CD4-positive, alpha-beta T cell treated with Interleukin-2 at 100 ng/mL for 4 hours (primary cell): ENCODE data around the gene SHROOM1.
"Not testable (repeated sequence)": the region's sequence is repeated elsewhere in the genome, so short reads cannot be mapped to it uniquely, and the experiment has no call there.

Experiments
- DNase-seq: peaks from one replicate; pipeline ENCODE4 v3.0.0-alpha.2; 2020; ENCODE audit warnings: low spot score

The SHROOM1 gene

GRCh38 chr5:132830436-132831094, at the start of gene SHROOM1:
Gene SHROOM1 (minus strand): TSS chr5:132830647. CDS start chr5:132826140, 4,507 bp downstream.
- DNase-seq = no peak

- no peak for DNase-seq
Observed at GRCh38 chr5:132877938-132878337, 47.5 kb upstream of the SHROOM1 start.

GRCh38 chr5:132877466-132877865, 47.0 kb upstream of the SHROOM1 start:
- DNase-seq = no peak

- no peak for DNase-seq
Observed at GRCh38 chr5:132876020-132876759, 45.7 kb upstream of the SHROOM1 start.

- no peak for DNase-seq
Observed at GRCh38 chr5:132873930-132874271, 43.5 kb upstream of the SHROOM1 start.

- DNase-seq = no peak
Observed at GRCh38 chr5:132873119-132873929, 42.9 kb upstream of the SHROOM1 start, which contains the start of gene LEAP2. Gene LEAP2 (plus strand): TSS chr5:132873668. CDS start chr5:132873695, 27 bp downstream.

GRCh38 chr5:132872788-132873118, 42.3 kb upstream of the SHROOM1 start:
- no peak for DNase-seq

GRCh38 chr5:132871459-132872284, 41.2 kb upstream of the SHROOM1 start:
- no peak for DNase-seq

GRCh38 chr5:132870801-132871200, 40.4 kb upstream of the SHROOM1 start:
- DNase-seq = no peak

GRCh38 chr5:132868754-132869153, 38.3 kb upstream of the SHROOM1 start:
- DNase-seq = no peak

GRCh38 chr5:132867046-132867451, 36.6 kb upstream of the SHROOM1 start:
- DNase-seq = no peak

- peak; percentile 97 for DNase-seq
Observed at GRCh38 chr5:132866342-132867045, 36.0 kb upstream of the SHROOM1 start, which contains the start of the genes GDF9 and UQCRQ. Gene GDF9 (minus strand): TSS chr5:132866469. CDS start chr5:132864533, 1,936 bp downstream. Gene UQCRQ (plus strand): TSS chr5:132866642. CDS start chr5:132866882, 240 bp downstream.

GRCh38 chr5:132865668-132866341, 35.4 kb upstream of the SHROOM1 start:
- no peak for DNase-seq

- DNase-seq = no peak
Observed at GRCh38 chr5:132860742-132861141, 30.3 kb upstream of the SHROOM1 start.

GRCh38 chr5:132859889-132860437, 29.5 kb upstream of the SHROOM1 start:
- DNase-seq = no peak

- DNase-seq = no peak
Observed at GRCh38 chr5:132856011-132856410, 25.6 kb upstream of the SHROOM1 start.

GRCh38 chr5:132854992-132855391, 24.5 kb upstream of the SHROOM1 start:
- DNase-seq = not testable (repeated sequence)

- no peak for DNase-seq
Observed at GRCh38 chr5:132854301-132854700, 23.9 kb upstream of the SHROOM1 start.

- DNase-seq = no peak
Observed at GRCh38 chr5:132853790-132854189, 23.3 kb upstream of the SHROOM1 start.

GRCh38 chr5:132853323-132853722, 22.9 kb upstream of the SHROOM1 start:
- no peak for DNase-seq
